ENCODE measurements around the gene GAREM1.
"Not testable (repeated sequence)": the region's sequence is repeated elsewhere in the genome, so short reads cannot be mapped to it uniquely, and the experiment has no call there.

Gene GAREM1

DNA sequence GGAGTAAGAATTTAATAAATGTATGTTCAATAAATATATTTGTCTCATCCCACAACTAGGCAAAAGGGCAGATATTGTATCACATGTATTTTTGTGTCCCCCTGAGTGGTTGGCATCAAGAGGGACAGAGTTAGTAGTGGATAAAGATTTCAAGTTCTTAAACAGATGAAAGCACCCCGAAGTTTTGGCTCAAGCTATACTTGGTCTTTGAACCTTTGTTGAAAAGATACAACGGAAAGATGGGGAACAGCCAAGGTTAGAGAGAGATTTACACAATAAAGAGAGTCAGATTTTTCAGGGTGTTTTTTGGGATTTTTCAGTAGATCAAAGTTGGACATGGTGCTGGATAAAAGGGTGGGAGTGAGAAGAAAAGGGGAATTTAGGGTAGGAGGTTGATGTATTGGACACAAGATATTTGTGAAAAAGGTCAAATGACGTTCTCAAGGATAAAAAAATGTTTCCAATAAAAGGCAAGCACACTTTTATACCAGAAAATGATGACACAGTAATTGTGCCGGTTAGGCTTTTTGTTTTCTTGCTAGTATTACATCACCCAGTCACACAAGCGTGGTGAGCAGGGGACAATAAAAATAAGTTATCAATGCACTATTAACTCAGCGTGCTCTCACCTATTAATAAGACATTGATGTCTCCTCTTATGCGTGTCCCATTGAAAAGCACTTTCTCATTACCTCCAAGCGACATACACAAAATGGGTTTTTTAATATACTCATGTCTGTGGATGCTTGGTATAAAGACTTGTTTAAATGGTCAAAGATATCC is 221.3 kb downstream of the GAREM1 start:
- no peak for DNase-seq

DNA sequence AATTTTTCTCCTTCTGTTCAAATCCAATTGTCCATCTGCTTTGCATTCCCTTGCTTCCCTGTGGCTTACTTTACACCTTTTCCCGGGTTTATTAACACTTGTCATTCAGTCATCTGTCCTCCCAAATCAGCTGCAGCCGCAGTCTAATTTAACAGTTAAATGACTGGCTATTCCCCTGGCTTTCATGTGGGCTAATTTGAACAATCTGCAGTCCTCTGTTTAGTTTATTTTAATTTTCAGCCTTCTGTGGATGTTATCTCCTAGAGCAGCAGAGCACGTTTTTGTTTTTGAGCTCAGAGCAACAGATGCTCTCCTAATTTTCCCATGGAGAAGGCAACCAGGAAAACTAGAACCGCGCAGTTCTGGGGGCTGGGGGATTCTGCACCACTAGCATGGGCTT is 225.8 kb downstream of the GAREM1 start:
- no peak for DNase-seq

DNA sequence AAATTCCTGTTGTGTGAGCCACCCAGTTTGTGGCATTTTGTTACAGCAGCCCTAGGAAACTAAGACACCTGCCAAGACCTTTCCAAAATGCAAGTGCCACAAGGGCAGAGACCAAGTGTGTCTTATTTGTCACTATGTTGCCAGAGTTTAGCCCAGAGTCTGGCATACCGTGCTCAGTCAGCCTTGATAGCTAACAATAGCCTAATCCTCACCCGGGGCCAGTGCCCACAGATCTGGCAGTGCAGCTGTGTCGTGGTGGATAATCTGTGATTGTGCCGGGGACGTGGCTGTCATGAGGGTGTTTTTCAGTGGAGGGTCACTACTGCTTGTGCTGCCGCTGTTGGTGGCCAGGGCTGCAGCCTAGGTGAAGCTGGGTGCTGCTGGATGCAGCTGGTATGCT is 227.3 kb downstream of the GAREM1 start:
- no peak for DNase-seq

DNA sequence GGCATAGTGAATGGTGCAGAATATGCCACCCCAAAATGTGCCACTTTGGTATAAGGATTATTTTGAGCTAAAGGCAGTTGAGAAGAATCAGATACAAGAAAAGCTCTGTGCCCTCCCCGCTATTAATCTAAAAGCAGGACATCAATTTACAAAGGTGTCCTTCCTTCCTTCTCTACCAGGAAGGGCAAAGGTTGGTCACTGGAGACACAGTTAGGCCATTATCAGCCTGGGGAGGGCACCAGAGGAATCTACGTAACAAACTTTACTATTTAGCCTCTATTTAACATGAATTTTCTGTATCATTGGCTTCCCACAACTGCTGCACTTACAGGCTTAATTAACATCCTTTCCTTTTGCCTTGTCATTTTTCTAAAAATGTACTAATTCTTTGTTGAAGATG is 228.3 kb downstream of the GAREM1 start:
- DNase-seq: no peak

DNA sequence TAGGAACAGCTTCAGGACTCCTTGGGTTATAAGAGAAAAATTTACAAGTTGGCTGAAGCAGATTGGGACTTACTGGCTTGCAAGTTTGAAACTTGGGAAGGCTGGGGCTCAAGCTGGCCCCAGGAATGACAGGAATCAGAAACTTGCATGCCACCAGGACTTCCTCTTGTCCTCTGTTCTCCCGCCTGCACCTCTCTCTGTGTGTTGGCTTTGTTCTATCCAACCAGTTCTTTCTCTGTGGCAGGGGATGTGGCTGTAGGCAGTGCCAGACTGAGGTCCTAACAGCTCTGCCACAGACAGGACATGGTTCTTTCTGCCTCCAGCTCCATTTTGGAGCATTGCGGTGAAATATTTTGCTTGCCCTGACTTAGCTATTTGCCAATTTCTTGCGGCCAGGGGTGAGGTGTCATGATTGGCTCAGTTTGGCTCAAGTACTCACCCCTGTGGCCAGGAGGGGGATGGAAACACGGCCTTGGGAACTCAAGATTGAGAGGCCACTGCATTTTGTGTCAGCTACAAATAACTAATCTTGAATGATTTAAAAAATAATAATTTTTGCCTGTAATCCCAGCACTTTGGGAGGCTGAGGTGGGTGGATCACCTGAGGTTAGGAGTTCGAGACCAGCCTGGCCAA is 231.9 kb downstream of the GAREM1 start:
- no peak for DNase-seq

DNA sequence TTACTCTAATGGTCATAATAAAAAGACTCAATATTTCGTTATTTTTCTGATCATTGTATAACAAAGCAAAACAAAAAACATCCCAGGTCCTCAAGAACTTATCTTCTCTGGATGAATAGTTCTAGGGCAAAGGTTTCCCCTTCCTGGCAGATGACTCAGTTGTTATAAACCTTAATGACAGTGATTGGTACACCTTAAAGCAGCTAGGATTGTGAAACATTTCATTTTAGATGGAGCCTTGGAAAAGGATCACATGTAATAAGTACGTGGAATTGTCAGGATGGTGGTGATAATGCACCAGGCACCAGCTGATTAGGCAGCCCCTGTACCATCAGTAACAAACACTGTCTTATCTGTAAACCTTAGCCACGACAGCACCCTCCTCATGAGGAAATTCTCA is 233.6 kb downstream of the GAREM1 start:
- no peak for DNase-seq

DNA sequence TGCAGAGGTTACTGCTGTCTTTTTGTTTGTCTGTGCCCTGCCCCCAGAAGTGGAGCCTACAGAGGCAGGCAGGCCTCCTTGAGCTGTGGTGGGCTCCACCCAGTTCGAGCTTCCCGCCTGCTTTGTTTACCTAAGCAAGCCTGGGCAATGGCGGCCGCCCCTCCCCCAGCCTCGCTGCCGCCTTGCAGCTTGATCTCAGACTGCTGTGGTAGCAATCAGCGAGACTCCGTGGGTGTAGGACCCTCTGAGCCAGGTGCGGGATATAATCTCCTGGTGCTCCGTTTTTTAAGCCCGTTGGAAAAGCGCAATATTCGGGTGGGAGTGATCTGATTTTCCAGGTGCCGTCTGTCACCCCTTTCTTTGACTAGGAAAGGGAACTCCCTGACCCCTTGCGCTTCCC is 237.3 kb downstream of the GAREM1 start:
- DNase-seq: not testable (repeated sequence)

DNA sequence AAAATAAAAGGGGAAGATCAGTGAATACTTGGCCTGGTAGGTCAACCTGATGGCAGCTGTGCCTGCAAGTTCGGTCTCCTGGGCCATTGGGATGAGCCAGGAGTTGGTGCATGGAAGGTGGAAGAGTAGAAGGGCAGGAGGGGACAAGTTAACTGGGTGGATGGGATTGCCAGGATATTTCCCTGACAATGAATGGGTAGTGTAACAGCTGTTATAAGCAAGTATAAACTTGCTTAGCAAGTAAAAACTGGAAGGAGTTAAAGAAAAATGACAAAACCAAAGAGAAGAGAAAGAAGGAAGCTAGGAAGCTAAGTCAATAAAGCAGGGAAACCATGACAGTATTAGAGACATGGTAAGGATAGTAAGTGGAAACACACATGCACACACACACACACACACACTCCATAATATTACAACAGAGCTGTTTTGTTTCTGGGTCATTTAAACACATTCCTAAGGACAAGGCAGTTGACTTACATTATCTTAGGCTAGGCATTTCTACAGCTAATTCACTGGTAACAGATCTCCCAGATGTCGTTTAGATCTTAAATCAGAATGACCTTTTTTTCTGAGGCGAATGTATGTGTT is 251.2 kb downstream of the GAREM1 start:
- no peak for DNase-seq

DNA sequence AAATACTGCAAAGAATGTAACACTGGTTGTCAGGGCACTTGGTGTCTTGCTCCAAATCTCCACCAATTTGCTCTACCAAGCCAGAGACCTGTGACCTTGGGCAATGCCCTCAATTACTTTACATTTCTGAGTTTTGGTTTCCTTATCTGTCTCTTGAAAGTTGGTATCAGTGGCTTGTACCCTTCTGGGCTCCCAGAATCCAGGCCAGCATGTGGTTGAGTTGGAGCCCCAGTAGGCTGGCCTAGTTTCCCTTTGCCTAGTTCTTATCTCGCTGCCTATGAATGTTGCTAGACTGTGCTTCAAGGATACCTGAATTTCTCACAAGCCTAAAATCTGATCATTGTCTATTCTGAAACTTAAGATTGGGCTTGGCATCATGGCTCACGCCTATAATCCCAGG is 254.3 kb downstream of the GAREM1 start:
- no peak for DNase-seq

DNA sequence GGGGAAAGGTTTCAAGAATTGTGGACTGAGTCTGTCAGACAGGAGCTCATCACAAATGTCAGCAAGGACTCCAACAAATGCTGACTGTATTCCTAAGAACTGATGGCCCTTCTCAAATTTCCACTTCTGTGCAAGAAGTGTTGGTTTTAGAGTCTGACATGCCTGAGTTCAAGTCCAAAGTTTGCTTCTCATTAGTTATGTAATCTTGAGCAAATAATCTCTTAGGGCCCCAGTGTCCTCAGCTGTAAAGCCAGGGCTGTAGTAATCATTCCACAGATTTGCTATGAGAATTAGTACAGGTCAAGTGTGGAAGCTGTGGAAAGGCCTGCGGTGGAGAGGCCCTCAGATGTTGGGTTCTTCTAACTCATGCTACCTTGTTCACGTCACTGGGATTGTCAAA is 257.0 kb downstream of the GAREM1 start:
- no peak for DNase-seq

Measured in CD4-positive, alpha-beta T cell treated with Interleukin-21 for 1 hour (primary cell).